ENCODE results near the gene NUP93.

DNA sequence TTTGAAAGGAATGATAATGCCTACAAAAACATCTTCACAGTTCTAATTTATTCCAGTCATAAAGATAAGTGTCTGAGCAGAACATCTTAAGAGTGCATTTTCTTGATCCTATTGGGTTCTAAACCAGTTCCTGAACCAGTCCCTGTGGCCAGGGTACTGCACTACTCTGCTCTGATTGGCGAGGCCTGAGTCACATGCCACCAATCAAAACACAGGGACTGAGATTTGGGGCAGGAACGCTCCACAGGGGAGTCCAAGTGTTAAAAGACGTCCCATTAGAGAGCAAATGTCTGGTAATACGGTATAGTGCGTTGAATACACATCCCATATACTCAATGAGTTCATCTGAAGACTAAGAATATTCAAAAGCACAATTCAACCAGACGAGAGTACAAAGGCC lies 3.0 kb upstream of the NUP93 start:
- TF ChIP-seq EZH2 (IDR thresholded peaks at IDR 0.05; ENCODE audit: borderline replicate concordance, low read depth, low read length, severe bottlenecking) = no peak
- TF ChIP-seq, protein P1, sequence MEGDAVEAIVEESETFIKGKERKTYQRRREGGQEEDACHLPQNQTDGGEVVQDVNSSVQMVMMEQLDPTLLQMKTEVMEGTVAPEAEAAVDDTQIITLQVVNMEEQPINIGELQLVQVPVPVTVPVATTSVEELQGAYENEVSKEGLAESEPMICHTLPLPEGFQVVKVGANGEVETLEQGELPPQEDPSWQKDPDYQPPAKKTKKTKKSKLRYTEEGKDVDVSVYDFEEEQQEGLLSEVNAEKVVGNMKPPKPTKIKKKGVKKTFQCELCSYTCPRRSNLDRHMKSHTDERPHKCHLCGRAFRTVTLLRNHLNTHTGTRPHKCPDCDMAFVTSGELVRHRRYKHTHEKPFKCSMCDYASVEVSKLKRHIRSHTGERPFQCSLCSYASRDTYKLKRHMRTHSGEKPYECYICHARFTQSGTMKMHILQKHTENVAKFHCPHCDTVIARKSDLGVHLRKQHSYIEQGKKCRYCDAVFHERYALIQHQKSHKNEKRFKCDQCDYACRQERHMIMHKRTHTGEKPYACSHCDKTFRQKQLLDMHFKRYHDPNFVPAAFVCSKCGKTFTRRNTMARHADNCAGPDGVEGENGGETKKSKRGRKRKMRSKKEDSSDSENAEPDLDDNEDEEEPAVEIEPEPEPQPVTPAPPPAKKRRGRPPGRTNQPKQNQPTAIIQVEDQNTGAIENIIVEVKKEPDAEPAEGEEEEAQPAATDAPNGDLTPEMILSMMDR (IDR thresholded peaks at IDR 0.05; ENCODE audit: borderline replicate concordance, extremely low read depth, low read length, poor library complexity, severe bottlenecking) = no peak

All from DND-41 (cell line).